HG03280 (cell line): ENCODE measurements around the gene PFKL.
"Not testable (repeated sequence)": the region's sequence is repeated elsewhere in the genome, so short reads cannot be mapped to it uniquely, and the experiment has no call there.

ENCODE experiments used
- ATAC-seq: cut with Tn5 transposase; IDR thresholded peaks from one replicate; pipeline ENCODE4 v1.9.1; 2021; ENCODE audit warnings: mild to moderate bottlenecking, moderate library complexity; ENCODE audit not compliant: unreplicated experiment

PFKL gene

DNA sequence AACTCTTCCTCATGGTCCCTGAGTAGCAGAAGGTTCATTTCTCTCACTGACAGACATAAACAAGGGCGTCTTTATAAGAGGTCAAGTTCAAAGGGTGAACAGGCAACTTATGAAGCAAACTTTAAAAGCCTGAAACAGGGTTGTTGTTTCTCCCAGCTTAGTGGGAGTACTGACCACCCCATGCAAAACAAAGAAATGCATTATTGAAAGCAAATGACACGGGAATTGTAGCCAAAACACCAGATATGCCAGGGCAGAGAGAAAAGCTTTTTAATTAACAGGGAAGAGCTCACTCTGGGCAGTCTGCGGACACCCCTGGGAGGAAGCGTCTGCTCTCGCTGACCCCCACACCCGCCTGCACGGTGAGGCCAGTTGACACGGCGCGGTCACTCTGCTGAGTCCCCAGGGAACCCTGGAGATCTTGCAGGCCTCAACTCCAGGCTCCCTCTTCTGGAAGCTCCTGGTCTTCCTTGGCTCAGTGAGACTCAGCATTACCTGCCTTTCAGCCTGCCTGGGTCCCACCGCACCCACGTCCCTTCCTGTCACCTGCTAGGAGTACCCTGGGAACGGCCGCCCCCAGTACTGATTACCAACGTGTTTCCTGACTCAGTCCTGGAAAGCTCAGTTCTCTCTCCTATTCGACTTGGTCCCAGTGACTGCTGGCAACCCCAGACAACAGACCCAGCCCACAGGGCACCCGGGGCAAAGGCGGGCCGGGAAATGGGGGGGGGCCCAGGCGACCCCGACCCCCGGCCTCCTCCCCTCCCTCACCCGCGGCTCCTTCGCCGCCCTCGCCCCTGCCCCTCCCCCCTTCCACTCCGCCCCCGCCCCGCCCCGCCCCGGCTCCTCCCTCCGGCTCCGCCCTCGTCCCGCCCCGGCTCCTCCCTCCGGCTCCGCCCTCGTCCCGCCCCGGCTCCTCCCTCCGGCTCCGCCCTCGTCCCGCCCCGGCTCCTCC, 38.4 kb downstream of the PFKL start:
- ATAC-seq, result no peak

DNA sequence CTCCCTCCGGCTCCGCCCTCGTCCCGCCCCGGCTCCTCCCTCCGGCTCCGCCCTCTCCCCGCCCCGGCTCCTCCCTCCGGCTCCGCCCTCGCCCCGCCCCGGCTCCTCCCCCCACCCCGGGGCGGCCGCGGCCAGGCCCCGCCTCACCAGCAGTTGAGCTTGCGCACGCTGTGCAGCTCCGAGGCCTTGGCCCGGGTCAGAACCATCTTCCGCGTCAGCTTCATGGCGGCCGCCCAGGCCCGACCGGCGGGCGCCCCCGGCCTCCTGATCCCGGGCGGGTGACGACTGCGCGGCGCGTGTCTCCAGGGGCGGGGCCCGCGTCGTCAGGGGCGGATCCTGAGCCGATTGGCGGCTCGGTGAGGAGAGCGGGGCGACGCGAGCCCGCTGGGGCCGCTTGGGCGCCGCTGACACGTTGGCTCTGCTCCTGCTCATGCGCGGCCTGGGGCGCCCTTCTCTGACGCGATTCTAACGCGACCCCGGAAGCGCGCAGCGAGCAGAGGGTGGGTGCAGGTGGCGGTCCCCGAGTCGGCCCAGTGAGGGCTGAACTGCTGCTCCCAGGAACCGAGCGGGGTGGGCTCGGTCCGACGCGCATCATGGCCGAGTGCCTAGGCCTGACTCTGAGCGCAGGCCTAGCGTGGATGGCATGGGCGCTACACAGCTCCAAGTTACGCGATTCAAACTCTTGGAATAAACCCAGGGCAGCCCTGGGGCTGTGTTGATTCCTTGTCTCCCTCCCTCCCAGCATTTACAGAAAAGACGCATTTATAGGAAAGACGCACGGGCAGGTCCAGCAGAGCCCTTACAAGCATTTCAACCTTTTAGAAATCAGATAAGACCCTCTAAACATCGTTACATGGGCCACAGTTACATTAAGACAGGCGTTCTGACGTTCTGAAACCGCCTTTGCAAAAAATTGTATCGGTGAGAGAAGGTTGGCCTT, 39.4 kb downstream of the PFKL start, which contains the start of gene CFAP410:
Gene CFAP410, minus strand, starts transcription at position 420 of the 940 bp plus-strand sequence. Its CDS starts 196 bp downstream, at position 224.
- peak; percentile 92 for ATAC-seq

DNA sequence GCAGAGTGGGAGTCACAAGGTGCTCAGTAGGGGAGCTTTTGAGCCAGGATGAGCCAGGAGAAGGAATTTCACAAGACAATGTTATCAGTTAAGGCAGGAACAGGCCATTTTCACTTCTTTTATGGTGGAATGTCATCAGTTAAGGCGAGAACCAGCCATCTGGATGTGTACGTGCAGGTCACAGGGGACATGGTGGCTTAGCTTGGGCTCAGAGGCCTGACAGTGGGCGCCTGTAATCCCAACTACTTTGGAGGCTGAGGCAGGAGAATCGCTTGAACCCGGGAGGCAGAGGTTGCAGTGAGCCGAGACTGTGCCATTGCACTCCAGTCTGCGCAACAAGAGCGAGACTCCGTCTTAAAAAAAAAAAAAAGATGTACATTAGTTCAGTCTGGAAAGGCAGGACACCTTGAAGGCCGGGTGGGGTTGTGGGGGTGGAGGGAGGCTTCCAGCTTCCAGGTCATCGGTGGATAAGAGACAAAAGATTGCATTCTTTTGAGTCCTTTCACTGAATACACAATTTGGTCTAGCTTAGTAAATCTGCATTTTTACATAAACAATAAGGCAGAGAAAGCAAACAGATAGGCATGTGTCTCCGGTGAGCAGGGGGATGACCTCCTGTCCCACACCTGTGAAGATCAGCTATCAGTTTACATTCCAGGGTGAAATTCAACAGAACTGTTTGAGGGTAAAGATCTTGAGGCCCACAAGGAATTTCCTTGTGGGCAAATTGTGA, 42.0 kb downstream of the PFKL start:
- ATAC-seq, result not testable (repeated sequence)

- not testable (repeated sequence) for ATAC-seq
Measured at GRCh38 chr21:44342981-44343380, 43.1 kb downstream of the PFKL start.

DNA sequence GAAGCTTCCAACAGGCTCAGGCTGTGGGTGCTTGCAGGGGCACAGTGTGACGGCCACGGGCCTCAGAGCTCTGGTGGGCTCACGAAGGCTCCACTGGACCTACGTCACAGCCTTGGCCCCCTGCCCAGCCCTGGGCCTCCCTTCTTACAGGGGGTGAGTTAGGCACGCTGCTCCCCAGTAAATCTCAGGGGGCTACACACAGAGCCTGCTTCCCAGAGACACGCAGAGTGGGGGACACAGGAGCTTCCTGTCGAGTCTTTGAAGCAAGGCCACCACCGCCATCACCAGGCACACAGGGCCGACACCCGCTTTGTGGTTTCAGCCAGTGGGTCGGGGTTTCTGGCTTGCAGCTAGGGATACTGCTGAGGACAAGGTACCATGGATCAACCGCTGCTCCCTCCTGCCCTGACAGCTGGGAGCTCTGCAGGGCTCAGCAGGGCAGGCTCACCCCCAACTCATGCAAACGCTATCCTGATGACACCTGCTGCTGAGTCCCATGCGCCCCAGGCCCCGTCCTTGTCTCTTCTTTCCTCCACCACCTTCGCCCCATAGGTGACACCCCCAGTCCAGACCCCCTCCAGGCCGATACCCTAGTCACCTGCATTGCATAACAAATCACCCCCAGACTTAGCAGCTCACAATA, 44.8 kb downstream of the PFKL start:
- ATAC-seq, result no peak

- no peak for ATAC-seq
Measured at GRCh38 chr21:44345495-44345894, 45.6 kb downstream of the PFKL start.

GRCh38 chr21:44347911-44348451, 48.1 kb downstream of the PFKL start:
- ATAC-seq, result no peak

- no peak for ATAC-seq
Measured at GRCh38 chr21:44348861-44349260, 49.0 kb downstream of the PFKL start.

- no peak for ATAC-seq
Measured at GRCh38 chr21:44349416-44349846, 49.6 kb downstream of the PFKL start.

DNA sequence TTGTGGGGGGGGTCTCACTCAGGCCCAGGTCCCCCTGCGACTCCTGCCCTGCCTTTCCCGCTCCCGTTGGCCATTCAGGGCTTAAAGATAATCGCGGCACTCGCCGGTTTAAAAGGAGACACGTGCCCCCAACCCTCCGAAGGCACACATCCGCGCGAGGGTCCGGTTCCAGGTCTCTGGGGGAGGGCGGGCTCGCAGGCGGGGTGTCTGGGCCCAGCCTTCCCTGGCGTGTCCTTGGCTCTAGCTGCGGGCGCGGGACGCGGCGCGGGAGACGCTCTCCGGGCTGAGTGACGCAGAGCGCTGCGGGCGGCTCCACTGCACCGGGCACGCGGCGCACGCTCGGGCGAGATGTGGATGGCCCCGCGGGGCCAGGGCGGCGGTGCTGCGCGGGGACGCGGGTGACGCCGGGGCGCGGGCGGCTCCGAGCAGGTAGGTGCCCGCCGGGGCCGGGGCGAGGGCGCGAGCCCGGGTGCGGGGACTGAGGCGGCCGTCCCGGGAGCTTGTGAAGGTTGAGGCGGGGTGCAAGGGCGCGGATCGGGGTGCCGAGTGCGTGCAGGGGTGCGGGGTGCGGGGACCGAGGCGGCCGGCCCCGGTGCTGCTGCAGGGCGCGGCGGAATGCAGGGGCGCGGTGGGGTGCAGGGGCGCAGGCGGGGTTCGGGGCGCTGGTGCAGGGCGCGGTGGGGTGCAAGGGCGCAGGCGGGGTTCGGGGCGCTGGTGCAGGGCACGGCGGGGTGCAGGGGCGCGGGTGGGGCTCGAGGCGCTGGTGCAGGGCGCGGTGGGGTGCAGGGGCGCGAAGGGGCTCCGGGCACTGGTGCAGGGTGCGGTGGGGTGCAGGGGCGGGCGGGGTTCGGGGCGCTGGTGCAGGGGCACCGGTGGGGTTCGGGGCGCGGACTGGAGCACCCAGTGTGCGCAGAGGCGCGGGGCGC, 50.3 kb downstream of the PFKL start:
- ATAC-seq, result no peak

- no peak for ATAC-seq
Measured at GRCh38 chr21:44350773-44351481, 51.1 kb downstream of the PFKL start.

DNA sequence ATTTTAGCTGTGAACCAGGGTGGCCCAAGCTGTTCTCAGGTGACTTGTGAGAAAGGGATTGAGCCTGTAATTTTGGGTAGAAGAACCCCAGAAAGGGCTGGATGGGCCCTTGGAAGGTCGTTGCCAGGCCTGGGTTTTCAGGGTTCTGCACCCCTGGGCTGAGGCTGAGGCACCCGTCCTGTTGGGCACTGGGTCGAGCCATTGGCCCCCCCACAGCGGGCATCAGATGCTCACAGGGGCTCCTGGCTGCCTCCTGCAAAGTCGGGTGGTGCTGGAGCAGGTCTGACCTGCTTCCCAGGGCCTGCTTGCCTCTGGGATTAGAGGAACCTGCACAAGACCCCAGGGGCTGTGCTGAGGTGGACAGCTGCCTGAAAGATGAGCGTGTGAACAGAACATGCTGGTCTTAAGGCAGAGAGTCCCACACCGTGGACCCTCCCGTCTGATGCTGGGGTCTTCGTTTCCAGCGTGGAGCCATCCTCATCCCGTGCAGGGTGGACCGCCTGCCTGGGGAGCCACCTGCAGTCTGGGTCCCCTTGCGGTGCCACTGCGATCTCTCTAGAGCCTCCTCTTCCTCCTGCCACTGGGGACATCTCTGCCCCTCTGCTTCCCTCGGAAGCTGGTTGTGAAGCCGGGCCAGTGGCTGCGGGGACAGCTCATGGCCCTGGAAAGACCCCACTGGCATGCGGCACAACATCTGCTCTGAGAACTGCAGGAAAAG, 51.8 kb downstream of the PFKL start:
- no peak for ATAC-seq

GRCh38 chr21:44352253-44352860, 52.5 kb downstream of the PFKL start:
- no peak for ATAC-seq

GRCh38 chr21:44353191-44353970, 53.5 kb downstream of the PFKL start, which contains the start of gene TRPM2:
TRPM2 (plus strand) TSS chr21:44353621; CDS start chr21:44353701, 80 bp downstream.
- ATAC-seq, result no peak

DNA sequence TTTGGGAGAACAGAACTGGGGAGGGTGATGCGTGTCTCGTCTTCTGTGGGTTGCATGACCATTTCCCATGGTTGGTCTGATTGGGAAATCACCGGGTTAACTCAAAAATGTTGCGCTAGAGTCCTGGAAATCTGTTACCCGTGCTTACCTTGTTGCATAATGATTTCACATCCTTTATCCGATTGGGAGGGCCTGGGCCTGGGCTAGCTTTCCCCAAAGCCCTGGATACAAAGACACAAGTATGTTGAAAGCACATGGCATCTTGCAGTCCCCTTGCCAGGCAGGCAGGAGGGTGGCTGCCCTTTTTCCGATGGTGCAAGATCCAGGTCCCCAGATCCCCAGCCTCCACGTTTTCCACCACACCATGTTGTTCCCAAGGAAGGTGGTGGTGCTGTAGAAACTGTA, 54.1 kb downstream of the PFKL start:
- ATAC-seq, result no peak
